WERI-Rb-1 (cell line): ENCODE results near the gene KCNH1.

Experiments
- DNase-seq: peaks from one replicate; pipeline ENCODE4 v3.0.0-alpha.2; 2020
- H3K27ac ChIP-seq: fragments of 250-450 bp; sonication (Bioruptor Pico); 2 replicates; pipeline ENCODE4 v1.5.1; 2020; ENCODE audit warnings: mild to moderate bottlenecking, moderate library complexity
- H3K27me3 ChIP-seq: fragments of 250-450 bp; sonication (Bioruptor Pico); 2 replicates; pipeline ENCODE4 v1.5.1; 2021; ENCODE audit warnings: mild to moderate bottlenecking, low read depth, moderate library complexity; ENCODE audit not compliant: insufficient read depth, severe bottlenecking
- H3K36me3 ChIP-seq: fragments of 250-450 bp; sonication (Bioruptor Pico); 2 replicates; pipeline ENCODE4 v1.5.1; 2020; ENCODE audit warnings: mild to moderate bottlenecking, moderate library complexity
- H3K4me3 ChIP-seq: 2 replicates; pipeline ENCODE4 v1.5.1; 2011; ENCODE audit warnings: low read depth, mild to moderate bottlenecking, control low read depth, low read length
- H3K9me3 ChIP-seq: fragments of 250-450 bp; sonication (Bioruptor Pico); 2 replicates; pipeline ENCODE4 v1.5.1; 2021; ENCODE audit warnings: mild to moderate bottlenecking, moderate library complexity; ENCODE audit not compliant: severe bottlenecking
- CTCF ChIP-seq: IDR thresholded peaks from 2 replicates; pipeline ENCODE4 v1.5.1; 2011; ENCODE audit warnings: low read depth, mild to moderate bottlenecking, control low read depth, inconsistent platforms, low read length

KCNH1 gene

GRCh38 chr1:210629276-210629675 lies 504.7 kb downstream of the KCNH1 start:
- H3K36me3 ChIP-seq, result no peaks in the 10 kb centered on the region
- DNase-seq, result no peak
- no peaks in the 10 kb centered on the region for H3K9me3 ChIP-seq
- no peak overlapping the region for H3K4me3 ChIP-seq
- H3K27me3 ChIP-seq, result no peaks in the 10 kb centered on the region
- H3K27ac ChIP-seq, result no peak overlapping the region
- TF ChIP-seq CTCF, result no peak

- Histone ChIP-seq H3K36me3 (no peaks in the 10 kb centered on the region), H3K27ac (no peak overlapping the region), H3K27me3 (no peaks in the 10 kb centered on the region), H3K4me3 (no peak overlapping the region), H3K9me3 (no peaks in the 10 kb centered on the region)
- no peak for DNase-seq
- TF ChIP-seq CTCF, result no peak
These were observed 506.2 kb downstream of the KCNH1 start for GRCh38 chr1:210627755-210628154.
